Activated T-cell treated with anti-CD3 and anti-CD28 coated beads, Interleukin-2, amount 50 U/mL, for 48 hours (primary cell): Measurements from ENCODE around the gene C6orf15.
A peak's percentile ranks its signal among the peaks of the same experiment; 100 is the strongest.
"Not testable (repeated sequence)": the region's sequence is repeated elsewhere in the genome, so short reads cannot be mapped to it uniquely, and the experiment has no call there.

Source experiments
- DNase-seq, 2 experiments: peaks; one replicate each; pipeline ENCODE4 v3.0.0-alpha.2; 2020

The C6orf15 gene

DNA sequence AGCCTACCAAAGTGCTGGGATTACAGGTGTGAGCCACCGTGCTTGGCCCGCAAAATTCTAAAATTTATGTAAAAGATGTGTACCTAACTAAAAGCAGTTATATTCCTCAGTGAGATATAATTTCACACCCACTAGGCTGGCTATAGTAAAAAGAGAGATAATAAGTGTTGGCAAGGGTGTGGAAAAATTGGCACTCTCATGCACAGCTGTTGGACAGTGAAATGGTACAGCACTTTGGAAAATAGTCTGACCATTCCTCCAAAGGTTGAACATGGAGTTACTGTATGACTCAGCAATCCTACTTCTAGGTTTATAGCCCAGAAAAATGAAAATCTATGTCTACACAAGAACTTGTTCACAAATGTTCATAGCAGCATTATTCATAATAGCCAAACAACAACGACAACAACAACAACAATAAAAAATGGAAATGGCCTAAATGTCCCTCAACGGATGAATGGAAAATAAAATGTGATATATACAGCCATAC lies 13.9 kb downstream of the C6orf15 start:
- no peak for DNase-seq

- DNase-seq: no peak
These were observed 15.7 kb downstream of the C6orf15 start for GRCh38 chr6:31096656-31097055.

DNA sequence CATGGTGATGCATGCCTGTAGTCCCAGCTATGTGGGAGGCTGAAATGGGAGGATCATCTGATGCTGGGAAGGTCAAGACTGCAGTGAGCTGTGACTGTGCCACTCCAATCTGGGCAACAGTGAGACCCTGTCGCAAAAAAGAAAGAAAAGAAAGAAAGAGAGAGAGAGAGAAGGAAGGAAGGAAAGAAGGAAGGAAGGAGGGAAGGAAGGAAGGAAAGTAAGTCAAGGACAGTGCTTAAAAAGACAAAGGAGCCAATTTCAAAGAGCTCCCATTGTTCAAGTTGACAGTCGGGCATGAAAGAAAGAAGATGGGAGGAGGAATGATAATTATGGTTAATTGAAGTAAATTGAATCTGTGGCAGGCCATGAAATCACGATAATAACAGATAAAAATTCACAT lies 16.2 kb downstream of the C6orf15 start:
- DNase-seq: no peak

GRCh38 chr6:31094389-31094881 lies 17.9 kb downstream of the C6orf15 start:
- DNase-seq: peak; percentile 35 to 37

- DNase-seq: no peak
These were observed 19.4 kb downstream of the C6orf15 start for GRCh38 chr6:31092769-31093505.

DNA sequence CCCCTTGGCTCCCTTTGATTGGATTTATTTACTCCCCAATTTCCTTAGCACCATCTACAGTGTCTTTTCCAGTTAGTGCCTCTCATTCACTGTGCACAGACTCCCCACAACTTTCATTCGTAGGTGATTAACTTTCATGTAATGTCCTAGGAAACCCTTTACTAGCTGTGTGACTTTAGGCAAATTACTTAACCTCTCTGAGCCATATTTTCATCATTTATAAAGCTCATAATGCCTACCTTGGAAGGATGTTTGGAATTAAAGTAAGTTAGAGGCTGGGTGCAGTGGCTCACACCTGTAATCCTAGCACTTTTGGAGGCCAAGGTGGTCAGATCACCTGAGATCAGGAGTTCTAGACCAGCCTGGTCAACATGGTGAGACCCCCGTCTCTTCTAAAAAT lies 20.1 kb downstream of the C6orf15 start:
- DNase-seq: no peak

DNA sequence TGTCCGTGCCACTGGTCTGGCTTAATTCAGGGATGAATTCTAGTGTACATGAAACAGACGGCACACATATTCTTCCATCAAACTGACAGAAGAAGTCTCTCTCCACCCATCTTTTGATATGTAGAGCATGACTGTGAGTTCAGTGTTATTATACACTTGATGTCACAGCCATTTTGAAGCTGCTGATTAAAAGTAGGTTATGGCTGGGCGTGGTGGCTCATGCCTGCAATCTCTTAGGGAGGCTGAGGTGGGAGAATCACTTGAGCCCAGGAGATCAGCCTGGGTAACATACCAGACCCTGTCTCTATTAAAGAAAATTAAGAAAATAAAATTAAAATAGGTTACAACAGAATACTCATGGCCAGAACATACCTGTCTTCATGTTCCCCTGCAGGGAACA lies 20.7 kb downstream of the C6orf15 start:
- DNase-seq: no peak

- DNase-seq: no peak
These were observed 21.4 kb downstream of the C6orf15 start for GRCh38 chr6:31090973-31091364.

DNA sequence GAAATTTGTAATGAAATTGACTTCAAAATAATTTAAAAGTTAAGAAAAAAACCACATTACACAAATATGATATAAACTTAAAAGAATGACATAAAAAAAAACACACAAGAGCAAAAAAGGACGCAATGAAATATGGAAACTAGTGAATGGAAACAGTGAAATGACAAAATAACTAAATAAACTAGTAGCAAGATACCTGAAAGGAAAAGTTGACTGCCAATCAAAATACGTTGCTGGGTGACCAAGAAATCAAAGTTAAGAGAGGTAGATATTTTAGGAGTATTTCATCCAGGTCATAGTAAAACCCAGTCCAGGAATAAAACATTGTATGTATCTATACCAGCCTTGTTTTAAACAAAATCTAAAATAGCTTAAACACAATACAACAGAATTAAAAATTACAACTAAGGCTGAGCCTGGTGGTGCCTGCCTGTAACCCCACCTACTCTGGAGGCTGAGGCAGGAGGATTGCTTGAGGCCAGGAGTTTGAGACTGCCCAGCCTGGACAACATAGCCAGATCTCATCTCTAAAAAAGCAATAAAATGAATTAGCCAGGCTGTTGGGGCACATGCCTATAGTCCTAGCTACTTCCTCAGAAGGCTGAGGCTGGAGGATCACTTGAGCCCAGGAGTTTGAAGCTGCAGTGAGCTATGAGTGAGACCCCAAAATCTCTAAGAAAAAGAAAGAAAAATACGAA lies 22.0 kb downstream of the C6orf15 start:
- DNase-seq: no peak

DNA sequence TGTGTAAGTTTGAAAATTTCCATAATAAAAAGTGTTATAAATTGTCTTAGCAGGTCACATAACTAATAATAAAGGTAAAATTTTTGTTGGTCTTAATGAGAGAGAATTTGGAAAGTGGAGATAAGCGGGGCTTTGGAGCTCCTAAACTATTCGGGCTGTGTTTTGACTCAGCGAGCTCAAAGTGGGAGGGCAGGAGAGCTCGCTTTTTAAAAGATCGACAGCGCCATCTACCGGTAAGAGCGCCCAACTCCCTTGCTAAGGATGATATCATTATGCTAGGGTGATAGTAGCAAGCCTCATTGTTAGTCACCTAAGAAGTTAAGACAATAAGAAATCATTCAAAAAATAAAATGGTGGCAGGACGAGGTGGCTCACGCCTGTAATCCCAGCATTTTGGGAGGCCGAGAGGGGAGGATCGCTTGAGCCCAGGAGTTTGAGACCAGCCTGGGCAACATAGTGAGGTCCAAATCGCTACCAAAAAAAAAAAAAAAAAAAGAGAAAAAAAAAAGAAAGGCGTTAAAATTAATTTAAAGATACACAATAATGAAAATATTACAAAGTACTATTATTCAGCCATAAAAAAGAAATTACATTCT lies 24.8 kb downstream of the C6orf15 start:
- peak; percentile 89 to 91 for DNase-seq

DNA sequence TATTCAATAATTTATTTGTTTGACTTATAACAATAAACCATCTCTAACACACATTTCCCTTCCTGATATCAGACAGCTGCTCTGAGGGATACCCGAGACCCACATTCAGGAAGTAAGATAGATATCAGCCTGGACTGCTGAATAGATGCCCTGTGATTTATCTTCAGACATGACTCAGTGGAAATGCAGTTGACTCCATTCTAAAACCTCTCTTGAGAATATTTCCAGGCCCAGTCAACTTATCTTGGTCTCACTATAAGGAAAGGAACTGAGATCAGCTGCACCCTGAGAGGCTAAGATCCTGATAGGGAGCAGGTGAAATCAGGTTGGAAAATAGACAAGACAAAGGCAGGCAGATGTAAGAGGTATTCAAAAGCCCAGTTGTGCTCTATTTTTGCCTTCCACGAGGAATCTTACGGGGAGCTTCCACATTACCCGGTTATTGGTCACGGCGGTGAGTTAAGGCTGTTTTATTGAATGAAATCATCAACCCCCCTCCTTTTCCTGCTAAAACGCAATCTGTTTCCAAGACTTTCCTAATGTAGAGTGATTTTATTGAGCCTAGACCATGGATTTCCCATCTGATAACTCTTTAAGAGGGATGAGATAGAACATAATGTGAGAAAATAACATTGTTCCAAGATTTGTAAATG lies 25.5 kb downstream of the C6orf15 start:
- no peak for DNase-seq

DNA sequence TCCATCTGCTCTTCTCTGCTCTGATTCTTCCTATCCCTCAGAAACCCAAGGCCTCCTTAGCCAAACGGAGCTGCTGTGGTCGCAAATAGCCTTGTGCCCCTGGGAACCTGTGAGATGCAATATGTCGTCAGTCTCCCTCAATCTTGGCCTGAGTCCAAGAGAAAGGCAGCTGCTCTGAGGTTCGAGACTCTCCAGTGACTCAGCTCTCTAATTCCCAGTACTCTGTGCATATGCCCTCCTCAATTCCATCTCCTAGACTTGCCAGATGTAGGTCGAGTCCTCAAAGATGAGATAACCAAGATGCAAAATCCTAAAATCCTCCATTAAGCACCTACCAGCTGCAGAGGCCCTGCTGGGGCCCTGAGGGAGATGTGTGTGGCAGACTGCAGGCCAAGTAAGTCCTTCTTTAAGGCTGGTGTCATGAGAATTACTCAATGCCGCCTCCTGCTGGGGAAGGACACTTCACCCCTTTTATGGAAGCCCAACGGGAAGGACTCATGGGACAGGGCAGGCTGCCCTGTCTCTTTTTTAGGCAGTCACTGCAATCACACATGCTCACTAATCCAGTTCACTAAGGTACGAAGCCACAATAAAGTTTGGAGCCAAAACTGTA lies 28.5 kb downstream of the C6orf15 start:
- DNase-seq: peak; percentile 69 to 74

DNA sequence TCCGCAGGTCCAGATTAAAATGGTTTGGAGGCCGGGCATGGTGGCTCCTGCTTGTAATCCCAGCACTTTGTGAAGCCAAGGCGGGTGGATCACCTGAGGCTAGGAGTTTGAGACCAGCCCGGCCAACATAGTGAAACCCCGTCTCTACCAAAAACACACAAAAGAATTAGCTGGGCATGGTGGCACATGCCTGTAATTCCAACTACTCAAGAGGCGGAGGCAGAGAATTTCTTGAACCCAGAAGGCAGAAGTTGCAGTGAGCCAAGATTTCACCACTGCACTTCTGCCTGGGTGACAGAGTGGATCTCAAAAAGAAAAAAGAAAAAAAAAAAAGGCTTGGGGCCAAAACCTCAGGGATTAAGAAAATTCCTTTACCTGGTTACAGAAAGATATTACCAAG lies 30.5 kb downstream of the C6orf15 start:
- no peak for DNase-seq

GRCh38 chr6:31079656-31080261 lies 32.6 kb downstream of the C6orf15 start:
- DNase-seq: peak; percentile 79 to 80

- DNase-seq: no peak
These were observed 35.8 kb downstream of the C6orf15 start for GRCh38 chr6:31076611-31077010.

GRCh38 chr6:31075528-31075927 lies 36.8 kb downstream of the C6orf15 start:
- DNase-seq: no peak

DNA sequence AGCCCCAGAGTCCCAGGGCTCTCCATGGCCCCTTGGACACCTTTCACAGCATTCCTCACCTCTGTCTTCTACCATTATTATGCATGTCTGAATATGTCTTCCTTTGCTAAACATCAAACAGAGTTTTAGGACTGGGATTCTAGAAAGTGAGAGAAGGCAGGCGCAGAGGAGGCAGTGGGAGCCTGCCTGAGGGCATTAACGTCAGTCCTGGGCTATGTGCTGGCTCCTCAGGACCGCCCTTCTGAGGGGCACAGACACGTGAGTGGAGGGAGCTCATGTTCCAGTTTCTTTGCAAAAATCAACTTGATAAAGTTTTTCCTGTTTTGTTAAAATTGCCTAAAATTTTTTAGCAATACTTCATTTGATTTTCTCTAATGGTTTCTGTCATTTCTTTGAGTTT lies 38.0 kb downstream of the C6orf15 start:
- DNase-seq: no peak

GRCh38 chr6:31070711-31071197 lies 41.6 kb downstream of the C6orf15 start:
- no peak for DNase-seq

DNA sequence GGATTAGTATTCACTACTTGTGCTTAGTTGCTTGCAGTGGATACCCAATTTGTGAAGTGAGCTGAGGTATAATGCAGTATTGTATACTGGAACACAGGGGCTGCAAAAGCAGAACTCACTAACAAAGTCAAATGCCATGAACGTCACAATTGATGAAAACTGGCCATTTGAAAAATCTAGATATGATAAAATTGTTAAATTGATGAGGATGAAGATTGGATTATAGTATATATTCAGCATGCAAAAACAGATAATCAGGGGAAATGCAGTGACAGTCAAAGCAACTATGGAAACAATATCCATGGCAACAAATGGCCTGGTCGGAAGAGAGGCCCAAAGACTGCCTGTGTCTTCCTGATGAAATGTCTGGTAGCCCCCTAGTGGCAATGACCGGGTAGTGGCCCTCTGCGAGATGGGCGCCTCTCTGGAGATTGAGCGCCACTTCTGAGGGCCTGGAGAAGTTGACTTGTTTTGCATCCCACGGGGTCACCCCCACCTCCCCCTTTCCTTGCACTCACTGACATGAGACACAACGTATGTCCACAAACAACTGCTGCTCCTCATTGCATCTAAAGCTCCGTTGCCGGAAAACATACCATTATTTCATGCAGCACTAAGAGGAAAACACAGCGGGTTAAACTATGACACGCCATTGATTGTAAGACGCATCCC lies 43.6 kb downstream of the C6orf15 start:
- peak; percentile 81 to 84 for DNase-seq

GRCh38 chr6:31067891-31068668 lies 44.3 kb downstream of the C6orf15 start:
- DNase-seq: not testable (repeated sequence)

GRCh38 chr6:31067028-31067427 lies 45.3 kb downstream of the C6orf15 start:
- not testable (repeated sequence) for DNase-seq
